ENCODE results near the gene ZGPAT.

DNA sequence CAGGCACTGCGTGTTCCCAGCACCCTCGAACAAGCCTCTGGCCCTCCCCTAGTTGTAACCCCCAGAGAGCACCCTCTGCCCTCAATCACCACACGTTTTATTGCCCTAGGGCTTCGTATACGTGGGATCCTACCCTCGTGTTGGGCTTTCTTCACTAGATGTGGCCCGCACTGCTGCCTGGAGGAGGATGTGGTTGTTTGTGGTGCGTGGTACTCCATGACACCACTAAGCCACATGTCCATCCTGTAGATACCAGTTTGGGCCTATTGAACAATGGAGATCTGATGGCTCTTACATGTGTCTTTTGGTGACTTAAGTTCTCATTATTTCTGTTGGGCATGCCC lies 48.8 kb downstream of the ZGPAT start:
- TF ChIP-seq, protein P1, sequence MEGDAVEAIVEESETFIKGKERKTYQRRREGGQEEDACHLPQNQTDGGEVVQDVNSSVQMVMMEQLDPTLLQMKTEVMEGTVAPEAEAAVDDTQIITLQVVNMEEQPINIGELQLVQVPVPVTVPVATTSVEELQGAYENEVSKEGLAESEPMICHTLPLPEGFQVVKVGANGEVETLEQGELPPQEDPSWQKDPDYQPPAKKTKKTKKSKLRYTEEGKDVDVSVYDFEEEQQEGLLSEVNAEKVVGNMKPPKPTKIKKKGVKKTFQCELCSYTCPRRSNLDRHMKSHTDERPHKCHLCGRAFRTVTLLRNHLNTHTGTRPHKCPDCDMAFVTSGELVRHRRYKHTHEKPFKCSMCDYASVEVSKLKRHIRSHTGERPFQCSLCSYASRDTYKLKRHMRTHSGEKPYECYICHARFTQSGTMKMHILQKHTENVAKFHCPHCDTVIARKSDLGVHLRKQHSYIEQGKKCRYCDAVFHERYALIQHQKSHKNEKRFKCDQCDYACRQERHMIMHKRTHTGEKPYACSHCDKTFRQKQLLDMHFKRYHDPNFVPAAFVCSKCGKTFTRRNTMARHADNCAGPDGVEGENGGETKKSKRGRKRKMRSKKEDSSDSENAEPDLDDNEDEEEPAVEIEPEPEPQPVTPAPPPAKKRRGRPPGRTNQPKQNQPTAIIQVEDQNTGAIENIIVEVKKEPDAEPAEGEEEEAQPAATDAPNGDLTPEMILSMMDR (IDR thresholded peaks at IDR 0.05): no peak
- TF ChIP-seq ZFX (IDR thresholded peaks at IDR 0.05; ENCODE audit: borderline replicate concordance): no peak
